HUDEP-2 (cell line): ENCODE data around the gene PILRA.
"Not testable (repeated sequence)": the region's sequence is repeated elsewhere in the genome, so short reads cannot be mapped to it uniquely, and the experiment has no call there.

Experiments
- DNase-seq, 76 experiments: peaks; one replicate each; lab custom pipeline; 2025; ENCODE audit not compliant: unreplicated experiment in 76 of 76; lab: John Stamatoyannopoulos, UW

PILRA gene

GRCh38 chr7:100376066-100376465, 2.8 kb downstream of the PILRA start:
- no peak for DNase-seq

DNA sequence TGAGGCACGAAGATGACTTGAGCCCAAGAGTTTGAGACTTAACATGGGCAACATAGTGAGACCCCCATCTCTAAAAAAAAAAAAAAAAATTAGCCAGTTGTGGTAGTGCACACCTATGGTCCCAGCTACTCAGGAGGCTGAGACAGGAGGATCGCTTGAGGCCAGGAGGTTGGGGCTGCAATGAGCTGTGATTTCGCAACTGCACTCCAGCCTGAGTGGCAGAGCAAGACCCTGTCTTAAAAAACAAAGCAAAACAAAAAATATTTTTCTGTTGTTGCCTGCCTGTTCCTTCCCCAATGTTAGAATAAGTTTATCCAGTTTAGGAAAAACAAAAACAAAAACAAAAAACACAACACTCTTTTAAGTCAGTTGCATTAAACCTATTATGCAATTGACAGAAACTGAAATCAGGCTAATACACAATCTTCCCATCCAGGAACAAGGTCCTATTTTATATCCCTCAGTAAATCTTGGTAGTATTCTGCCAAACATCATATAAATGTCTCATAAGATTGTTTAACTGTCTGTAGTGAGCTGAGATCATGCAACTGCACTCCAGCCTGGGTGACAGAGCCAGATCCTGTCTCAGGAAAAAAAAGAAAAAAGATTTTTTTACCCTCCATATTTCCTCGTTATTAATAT, 4.9 kb downstream of the PILRA start:
- no peak for DNase-seq

GRCh38 chr7:100380196-100380595, 6.9 kb downstream of the PILRA start:
- no peak for DNase-seq

DNA sequence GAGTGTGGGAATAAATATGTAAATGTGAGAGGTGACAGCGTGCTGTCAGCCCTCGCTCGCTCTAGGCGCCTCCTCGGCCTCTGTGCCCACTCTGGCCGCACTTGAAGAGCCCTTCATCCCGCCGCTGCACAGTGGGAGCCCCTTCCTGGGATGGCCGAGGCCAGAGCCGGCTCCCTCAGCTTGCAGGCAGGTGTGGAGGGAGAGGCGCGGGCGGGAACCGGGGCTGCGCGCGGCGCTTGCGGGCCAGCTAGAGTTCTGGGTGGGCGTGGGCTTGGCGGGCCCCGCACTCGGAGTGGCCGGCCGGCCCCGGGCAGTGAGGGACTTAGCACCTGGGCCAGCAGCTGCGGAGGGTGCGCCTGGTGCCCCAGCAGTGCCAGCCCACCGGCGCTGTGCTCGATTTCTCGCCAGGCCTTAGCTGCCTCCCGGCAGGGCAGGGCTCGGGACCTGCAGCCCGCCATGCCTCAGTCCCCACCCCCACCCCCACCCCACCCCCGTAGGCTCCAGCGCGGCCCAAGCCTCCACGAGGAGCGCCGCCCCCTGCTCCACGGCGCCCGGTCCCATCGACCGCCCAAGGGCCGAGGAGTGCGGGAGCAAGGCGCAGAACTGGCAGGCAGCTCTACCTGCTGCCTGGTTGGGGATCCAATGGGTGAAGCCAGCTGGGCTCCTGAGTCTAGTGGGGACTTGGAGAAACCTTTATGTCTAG, 8.4 kb downstream of the PILRA start:
- not testable (repeated sequence) for DNase-seq

DNA sequence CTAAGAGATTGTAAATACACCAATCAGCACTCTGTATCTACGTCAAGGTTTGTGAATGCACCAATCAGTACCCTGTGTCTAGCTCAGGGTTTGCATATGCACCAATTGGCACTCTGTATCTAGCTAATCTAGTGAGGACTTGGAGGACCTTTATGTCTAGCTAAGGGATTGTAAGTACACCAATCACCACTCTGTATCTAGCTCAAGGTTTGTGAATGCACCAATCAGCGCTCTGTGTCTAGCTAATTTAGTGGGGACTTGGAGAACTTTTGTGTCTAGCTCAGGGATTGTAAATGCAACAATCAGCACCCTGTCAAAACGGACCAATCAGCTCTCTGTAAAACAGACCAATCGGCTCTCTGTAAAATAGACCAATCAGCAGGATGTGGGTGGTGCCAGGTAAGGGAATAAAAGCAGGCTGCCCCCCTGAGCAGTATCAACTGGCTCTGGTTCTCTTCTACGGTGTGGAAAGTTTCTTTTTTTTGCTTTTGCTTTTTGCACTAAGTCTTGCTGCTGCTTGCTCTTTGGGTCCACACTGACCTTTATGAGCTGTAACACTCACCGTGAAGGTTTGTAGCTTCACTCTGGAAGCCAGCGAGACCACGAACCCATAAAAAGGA, 9.1 kb downstream of the PILRA start:
- not testable (repeated sequence) for DNase-seq

DNA sequence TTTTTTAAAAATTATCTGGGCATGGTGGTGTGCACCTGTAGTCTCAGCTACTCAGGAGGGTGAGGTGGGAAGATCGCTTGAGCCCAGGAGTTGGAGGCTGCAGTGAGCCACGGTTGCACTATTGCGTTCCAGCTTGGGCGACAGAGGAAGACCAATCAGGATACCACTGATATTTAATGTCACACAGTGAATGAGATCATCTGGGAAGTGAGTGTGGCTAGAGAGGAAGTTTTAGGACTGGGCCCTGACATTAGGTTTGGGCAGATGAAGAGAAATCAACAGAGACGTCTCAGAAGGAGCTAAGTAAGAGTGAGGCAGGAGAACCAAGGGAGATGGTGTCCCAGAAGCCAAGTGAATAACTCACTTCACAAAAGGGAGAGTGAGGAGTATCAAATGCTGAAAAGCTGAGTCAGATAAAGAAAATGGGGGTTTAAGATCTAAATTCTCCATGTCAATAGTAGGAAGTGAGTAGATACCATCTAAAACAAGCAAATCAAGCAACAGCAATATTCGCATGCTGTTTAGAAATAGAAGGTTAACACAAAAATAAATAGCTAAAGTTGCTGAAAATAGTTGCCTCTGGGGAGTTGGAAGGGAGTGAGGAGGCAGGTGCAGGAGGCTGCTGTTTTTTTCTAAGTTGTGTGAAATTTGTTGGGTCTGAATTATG, 11.5 kb downstream of the PILRA start:
- no peak for DNase-seq

DNA sequence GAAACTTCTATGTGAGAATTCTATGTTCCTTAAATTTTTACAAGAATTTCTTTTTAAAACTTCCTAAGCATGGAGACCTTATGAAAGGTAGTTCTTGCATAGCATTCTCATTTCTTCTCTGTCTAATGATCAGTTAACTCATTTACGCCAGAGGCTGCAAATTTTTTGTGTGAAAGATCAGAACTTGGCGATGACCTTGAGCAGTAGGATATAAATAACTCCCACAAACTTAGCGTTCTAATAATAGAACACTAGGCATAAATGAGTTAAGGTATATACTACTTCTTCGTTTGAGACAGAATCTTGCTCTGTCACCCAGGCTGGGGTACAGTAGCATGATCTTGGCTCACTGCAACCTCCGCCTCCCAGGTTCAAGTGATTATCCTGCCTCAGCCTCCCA, 13.7 kb downstream of the PILRA start:
- no peak for DNase-seq

GRCh38 chr7:100387695-100388094, 14.4 kb downstream of the PILRA start:
- no peak for DNase-seq

- no peak for DNase-seq
These were observed 16.3 kb downstream of the PILRA start for GRCh38 chr7:100389437-100390088.

- DNase-seq: no peak
These were observed 17.2 kb downstream of the PILRA start for GRCh38 chr7:100390286-100391009.

GRCh38 chr7:100393233-100393905, 20.1 kb downstream of the PILRA start:
- DNase-seq: no peak

- no peak for DNase-seq
These were observed 20.8 kb downstream of the PILRA start for GRCh38 chr7:100394077-100394476.

DNA sequence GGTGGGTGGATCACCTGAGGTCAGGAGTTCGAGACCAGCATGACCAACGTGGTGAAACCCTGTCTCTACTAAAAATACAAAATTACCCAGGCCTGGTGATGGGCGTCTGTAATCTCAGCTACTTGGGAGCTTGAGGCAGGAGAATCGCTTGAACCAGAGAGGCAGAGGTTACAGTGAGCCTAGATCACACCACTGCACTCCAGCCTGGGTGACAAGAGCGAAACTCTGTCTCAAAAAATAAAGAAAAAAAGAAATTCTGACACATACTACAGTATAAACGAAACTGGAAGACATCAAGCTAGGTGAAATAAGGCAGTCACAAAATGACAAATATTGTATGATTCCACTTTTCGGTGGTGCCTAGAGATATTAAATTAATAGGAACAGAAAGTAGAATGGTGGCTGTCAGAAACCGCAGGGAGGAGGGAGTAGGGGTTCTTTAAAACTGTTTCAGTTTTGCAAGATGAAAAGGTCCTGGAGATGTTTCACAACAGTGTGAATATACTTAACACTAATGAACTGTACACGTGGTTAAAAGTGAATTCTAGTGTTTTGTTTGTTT, 23.2 kb downstream of the PILRA start:
- no peak for DNase-seq

DNA sequence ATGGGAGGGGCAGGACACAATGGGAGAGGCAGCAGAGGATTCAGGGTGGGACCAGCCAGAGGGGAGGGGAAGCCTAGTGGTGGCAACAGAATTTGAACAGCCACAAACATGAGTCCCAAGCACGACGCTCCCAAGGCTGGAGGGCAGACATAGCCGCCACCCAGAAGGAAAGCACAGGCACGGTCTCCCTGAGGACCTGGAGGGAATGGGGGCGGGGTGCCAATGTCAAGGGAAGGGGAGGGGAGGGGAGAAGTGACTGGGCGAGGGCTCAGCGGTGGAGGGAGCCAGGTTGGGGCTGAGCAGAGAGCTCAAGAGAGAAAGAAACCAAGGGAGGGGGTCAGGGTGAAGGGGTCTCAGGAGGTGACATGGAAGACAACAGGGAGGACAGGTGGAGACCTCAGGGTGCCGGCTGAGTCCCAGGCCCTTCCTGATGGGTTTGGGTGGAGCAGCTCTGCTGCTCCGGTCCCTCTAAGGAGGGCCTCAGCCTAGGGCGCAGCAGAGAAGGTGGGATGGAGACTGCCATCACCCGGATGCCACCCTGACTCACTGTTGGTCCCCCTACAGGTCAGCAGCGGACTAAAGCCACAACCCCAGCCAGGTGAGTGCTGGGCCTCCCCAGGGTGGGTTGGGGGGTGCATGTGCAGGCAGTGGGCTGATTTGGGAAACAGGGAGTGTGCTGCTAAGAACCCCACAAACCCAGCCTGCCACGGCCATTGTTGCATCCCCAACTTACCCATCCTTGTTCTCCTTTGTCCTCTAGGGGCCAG, 24.2 kb downstream of the PILRA start:
- no peak for DNase-seq

DNA sequence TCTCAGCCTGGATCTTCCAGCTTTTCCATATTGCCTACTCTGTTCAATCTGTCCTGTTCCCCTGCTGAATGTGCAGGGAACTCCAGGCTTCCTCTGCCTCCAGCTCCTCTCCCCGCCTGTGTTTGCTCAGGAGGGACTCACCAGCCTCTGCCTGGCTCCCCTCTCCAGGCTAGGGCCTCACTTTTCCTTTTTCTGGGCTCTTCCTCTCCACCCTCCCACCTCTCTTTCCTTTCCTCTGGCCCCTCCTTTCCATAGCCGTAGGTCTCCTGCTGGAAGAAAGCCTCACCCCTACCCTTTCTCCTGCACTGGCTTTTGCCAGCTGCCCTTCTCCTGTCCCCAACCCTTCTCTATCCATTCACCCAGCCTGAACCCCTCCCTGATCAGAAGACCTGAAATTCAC, 25.0 kb downstream of the PILRA start:
- no peak for DNase-seq

GRCh38 chr7:100400041-100400440, 26.8 kb downstream of the PILRA start:
- no peak for DNase-seq

DNA sequence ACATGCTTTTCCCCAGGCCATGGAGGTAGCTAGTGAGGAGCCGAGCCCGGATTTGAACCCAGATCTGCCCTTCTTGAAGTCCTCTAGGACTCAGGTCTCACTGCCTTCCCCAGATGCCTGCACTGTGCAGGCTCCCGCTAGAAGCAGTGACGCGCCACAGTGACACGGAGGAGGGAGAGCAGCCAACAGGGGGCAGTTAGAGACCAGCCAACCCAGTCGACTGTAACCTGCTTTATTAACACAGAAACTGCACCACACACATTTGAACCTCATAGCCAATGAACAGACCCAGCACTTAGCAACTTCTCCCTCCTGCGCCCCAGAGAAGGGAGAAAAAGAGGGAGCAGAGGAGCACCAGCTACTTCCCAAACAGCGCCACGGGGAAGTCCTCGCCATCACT, 27.4 kb downstream of the PILRA start:
- peak in 27 of 76 experiments; percentile 2 to 33 (median 11) for DNase-seq

DNA sequence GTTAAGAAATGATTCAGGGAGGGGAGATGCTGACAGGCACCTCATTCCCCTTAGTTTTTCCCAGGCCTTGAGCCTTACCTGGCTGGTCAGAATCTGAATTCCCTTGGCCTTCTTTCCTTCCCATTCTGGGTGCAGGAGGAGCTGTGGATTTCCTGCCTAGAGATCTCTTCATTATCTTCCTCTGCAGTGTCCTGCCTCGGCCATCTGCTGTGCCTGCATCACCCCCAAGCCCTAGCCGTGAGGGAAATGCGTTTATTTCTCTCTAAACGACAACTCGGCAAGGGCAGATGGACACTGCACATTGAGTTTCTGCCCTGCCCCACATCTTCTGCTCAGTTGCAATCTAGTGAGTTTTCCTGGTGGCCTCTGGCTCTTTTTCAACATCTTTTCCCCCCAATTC, 28.5 kb downstream of the PILRA start:
- DNase-seq: no peak

GRCh38 chr7:100402241-100402640, 29.0 kb downstream of the PILRA start:
- no peak for DNase-seq
